Suprapubic skin (tissue), 4 donors: ENCODE measurements around the gene KCNK1. TPM values are rescaled to one million over a fixed set of nuclear protein-coding genes. Genes with fewer than 3 reads are reported as not detected.
"Not testable (repeated sequence)": the region's sequence is repeated elsewhere in the genome, so short reads cannot be mapped to it uniquely, and the experiment has no call there.

Experiments used
- DNase-seq, 2 donors: peaks; one replicate each; pipeline ENCODE4 v3.0.0-alpha.2; 2019; ENCODE audit warnings: low spot score in 2 of 2
- H3K27ac ChIP-seq: fragments of 200-600 bp; sonication (generic); one replicate; pipeline ENCODE4 v1.5.1; 2019
- H3K27me3 ChIP-seq: fragments of 200-600 bp; sonication (generic); one replicate; pipeline ENCODE4 v1.5.1; 2019
- H3K36me3 ChIP-seq: fragments of 200-600 bp; sonication (generic); one replicate; pipeline ENCODE4 v1.5.1; 2019
- H3K4me1 ChIP-seq: fragments of 200-600 bp; sonication (generic); one replicate; pipeline ENCODE4 v1.5.1; 2019
- H3K4me3 ChIP-seq: fragments of 200-600 bp; sonication (generic); one replicate; pipeline ENCODE4 v1.5.1; 2019; ENCODE audit warnings: mild to moderate bottlenecking
- H3K9me3 ChIP-seq: fragments of 200-600 bp; sonication (generic); one replicate; pipeline ENCODE4 v1.5.1; 2019
- EP300 ChIP-seq: sonication (generic); formaldehyde crosslinking; IDR thresholded peaks from one replicate; pipeline ENCODE4 v1.6.1; 2017; ENCODE audit warnings: antibody characterized with exemption
- POLR2A ChIP-seq, 2 donors: fragments of 450-650 bp; IDR thresholded peaks; one replicate each; pipeline ENCODE4 v1.6.1; 2017; ENCODE audit warnings: antibody characterized with exemption in 2 of 2, mild to moderate bottlenecking in 2 of 2, moderate library complexity in 2 of 2
- POLR2AphosphoS5 ChIP-seq, 3 donors: sonication (generic); formaldehyde crosslinking; IDR thresholded peaks; one replicate each; pipeline ENCODE4 v1.6.1; 2017; ENCODE audit warnings: antibody characterized with exemption in 3 of 3
- WGBS: methylation state at CpG from one replicate; pipeline ENCODE4 v1.1.5; 2018; 5-methylcytosine and 5-hydroxymethylcytosine counted together
- total RNA-seq, 4 donors: library from RNA; depleted of rRNA; stranded (reverse); fragments of >200 nt; gene quantifications; one replicate each; pipeline ENCODE4 v1.1.0, GENCODE V29; 2016
- TF ChIP-seq, protein P1 (sequence below), 2 donors: fragments of 200-600 bp in 1 of 2; fragments of 450-650 bp in 1 of 2; sonication (generic) in 1 of 2; IDR thresholded peaks; one replicate each; pipeline ENCODE4 v1.5.1; 2016 to 2019; ENCODE audit warnings: antibody characterized with exemption in 2 of 2, mild to moderate bottlenecking in 1 of 2, moderate library complexity in 1 of 2

KCNK1 gene
- total RNA-seq, 4 donors from 2014 or later = 7.5 to 18.7 (median 11.9) TPM

DNA sequence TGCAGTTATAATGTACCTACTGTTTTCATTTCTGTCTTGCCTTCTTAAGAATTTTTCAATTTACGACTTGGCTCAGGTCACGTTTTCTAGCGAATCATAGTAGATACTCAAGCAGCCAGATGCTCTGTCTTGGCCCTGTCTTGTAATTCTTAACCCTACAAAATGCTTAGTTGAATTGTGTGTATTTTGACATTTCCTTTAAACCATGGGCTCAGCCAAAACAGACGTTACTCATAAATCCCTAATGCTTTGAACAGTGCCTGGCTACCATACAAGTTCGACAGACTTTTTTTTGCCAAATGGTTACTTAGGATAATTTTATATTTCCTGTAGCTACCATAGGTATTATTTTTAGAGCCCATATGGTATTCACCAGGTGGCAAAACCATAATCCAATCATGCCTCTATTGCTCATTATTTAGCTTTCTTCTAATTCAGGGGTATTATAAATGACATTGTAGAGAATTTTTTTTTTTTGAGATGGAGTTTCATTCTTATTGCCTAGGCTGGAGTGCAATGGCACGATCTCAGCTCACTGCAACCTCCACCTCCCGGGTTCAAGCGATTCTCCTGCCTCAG, 54.3 kb downstream of the KCNK1 start:
- peak overlapping the region; percentile 59 for H3K27ac ChIP-seq
- TF ChIP-seq, protein P1, sequence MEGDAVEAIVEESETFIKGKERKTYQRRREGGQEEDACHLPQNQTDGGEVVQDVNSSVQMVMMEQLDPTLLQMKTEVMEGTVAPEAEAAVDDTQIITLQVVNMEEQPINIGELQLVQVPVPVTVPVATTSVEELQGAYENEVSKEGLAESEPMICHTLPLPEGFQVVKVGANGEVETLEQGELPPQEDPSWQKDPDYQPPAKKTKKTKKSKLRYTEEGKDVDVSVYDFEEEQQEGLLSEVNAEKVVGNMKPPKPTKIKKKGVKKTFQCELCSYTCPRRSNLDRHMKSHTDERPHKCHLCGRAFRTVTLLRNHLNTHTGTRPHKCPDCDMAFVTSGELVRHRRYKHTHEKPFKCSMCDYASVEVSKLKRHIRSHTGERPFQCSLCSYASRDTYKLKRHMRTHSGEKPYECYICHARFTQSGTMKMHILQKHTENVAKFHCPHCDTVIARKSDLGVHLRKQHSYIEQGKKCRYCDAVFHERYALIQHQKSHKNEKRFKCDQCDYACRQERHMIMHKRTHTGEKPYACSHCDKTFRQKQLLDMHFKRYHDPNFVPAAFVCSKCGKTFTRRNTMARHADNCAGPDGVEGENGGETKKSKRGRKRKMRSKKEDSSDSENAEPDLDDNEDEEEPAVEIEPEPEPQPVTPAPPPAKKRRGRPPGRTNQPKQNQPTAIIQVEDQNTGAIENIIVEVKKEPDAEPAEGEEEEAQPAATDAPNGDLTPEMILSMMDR (IDR thresholded peaks at IDR 0.05) = no peak
- no peak for TF ChIP-seq POLR2AphosphoS5 (IDR thresholded peaks at IDR 0.05)
- no peak for TF ChIP-seq EP300
- TF ChIP-seq POLR2A (IDR thresholded peaks at IDR 0.05) = no peak

GRCh38 chr1:233668725-233669294, 54.9 kb downstream of the KCNK1 start:
- Histone ChIP-seq H3K27me3 (no peaks in the 10 kb centered on the region), H3K4me1 (peaks cover 4% of the 10 kb centered on the region), H3K4me3 (no peak overlapping the region), H3K36me3 (no peaks in the 10 kb centered on the region), H3K27ac (peak overlapping the region; percentile 59), H3K9me3 (no peaks in the 10 kb centered on the region)
- 49% methylated on average over 7 of the region's 7 CpGs for WGBS
- no peak for DNase-seq
- TF ChIP-seq POLR2A (IDR thresholded peaks at IDR 0.05) (no peak), POLR2AphosphoS5 (IDR thresholded peaks at IDR 0.05) (peak in 1 of 3 donors; percentile 61)

More for the DNA sequence above, 54.3 kb downstream of the KCNK1 start:
- Histone ChIP-seq H3K4me3 (no peak overlapping the region), H3K9me3 (no peaks in the 10 kb centered on the region), H3K36me3 (no peaks in the 10 kb centered on the region), H3K27me3 (no peaks in the 10 kb centered on the region), H3K4me1 (peaks cover 4% of the 10 kb centered on the region)
- no peak for DNase-seq
- 42% methylated on average over 8 of the region's 8 CpGs for WGBS

DNA sequence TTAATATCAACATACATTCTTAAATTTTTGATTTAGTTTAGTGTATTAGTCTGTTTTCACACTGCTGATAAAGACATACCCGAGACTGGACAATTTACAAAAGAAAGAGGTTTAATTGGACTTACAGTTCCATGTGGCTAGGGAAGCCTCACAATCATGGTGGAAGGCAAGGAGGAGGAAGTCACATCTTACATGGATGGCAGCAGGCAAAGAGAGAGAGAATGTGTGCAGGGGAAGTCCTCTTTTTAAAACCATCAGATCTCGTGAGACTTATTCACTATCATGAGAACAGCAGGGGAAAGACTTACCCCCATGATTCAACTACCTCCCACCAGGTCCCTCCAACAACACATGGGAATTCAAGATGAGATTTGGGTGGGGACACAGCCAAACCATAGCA, 56.5 kb downstream of the KCNK1 start:
- not testable (repeated sequence) for H3K4me3 ChIP-seq, H3K27ac ChIP-seq, H3K27me3 ChIP-seq, DNase-seq, H3K36me3 ChIP-seq, H3K9me3 ChIP-seq, H3K4me1 ChIP-seq
- 94% methylated on average over 2 of the region's 2 CpGs for WGBS

GRCh38 chr1:233671286-233671685, 57.4 kb downstream of the KCNK1 start:
- Histone ChIP-seq H3K9me3 (no peaks in the 10 kb centered on the region), H3K27ac (no peak overlapping the region), H3K36me3 (no peaks in the 10 kb centered on the region), H3K4me1 (peaks cover 4% of the 10 kb centered on the region), H3K4me3 (no peak overlapping the region), H3K27me3 (no peaks in the 10 kb centered on the region)
- 94% methylated on average over 5 of the region's 5 CpGs for WGBS
- TF ChIP-seq EP300 (no peak), POLR2AphosphoS5 (IDR thresholded peaks at IDR 0.05) (no peak), POLR2A (IDR thresholded peaks at IDR 0.05) (no peak)
- TF ChIP-seq, protein P1 (IDR thresholded peaks at IDR 0.05) = no peak
- no peak for DNase-seq

DNA sequence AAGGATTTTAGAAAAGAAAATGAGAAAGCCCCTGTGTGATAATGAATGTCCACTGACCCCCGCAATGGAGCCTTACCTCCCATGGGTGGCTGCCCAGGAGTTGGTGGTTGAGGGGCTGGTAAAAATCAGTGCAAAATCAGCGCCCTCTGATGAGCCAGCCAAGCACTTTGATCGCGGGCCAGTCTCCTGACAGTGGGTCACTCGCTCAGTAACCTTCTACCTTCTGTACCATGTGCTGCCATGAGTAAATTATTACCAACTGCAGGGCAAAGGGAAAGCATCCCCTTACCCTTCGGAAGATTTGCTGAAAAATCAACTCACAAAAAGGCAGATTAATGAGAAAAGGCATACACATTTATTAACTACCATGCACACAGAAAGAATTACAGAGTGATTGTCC, 58.8 kb downstream of the KCNK1 start:
- 92% methylated on average over 6 of the region's 6 CpGs for WGBS
- Histone ChIP-seq H3K9me3 (no peaks in the 10 kb centered on the region), H3K4me1 (peaks cover 4% of the 10 kb centered on the region), H3K36me3 (no peaks in the 10 kb centered on the region), H3K27me3 (no peaks in the 10 kb centered on the region), H3K27ac (no peak overlapping the region), H3K4me3 (no peak overlapping the region)
- DNase-seq = no peak
- TF ChIP-seq, protein P1 (IDR thresholded peaks at IDR 0.05) = no peak
- TF ChIP-seq POLR2A (IDR thresholded peaks at IDR 0.05) = no peak

GRCh38 chr1:233673261-233673946, 59.5 kb downstream of the KCNK1 start:
- no peak for TF ChIP-seq POLR2AphosphoS5 (IDR thresholded peaks at IDR 0.05)
- TF ChIP-seq, protein P1 (IDR thresholded peaks at IDR 0.05) = no peak
- no peak for TF ChIP-seq EP300
- TF ChIP-seq POLR2A (IDR thresholded peaks at IDR 0.05) = no peak
- DNase-seq = no peak
- Histone ChIP-seq H3K36me3 (no peaks in the 10 kb centered on the region), H3K27ac (no peak overlapping the region), H3K4me1 (no peaks in the 10 kb centered on the region), H3K27me3 (no peaks in the 10 kb centered on the region), H3K4me3 (no peak overlapping the region), H3K9me3 (no peaks in the 10 kb centered on the region)
- 70% methylated on average over 8 of the region's 8 CpGs for WGBS
